Hematopoietic multipotent progenitor cell treated with erythropoietin and hydrocortisone succinate and interleukin-3 and kit ligand, for 8 days (in vitro differentiated cells): ENCODE measurements around the gene GSTA1.
"Not testable (repeated sequence)": the region's sequence is repeated elsewhere in the genome, so short reads cannot be mapped to it uniquely, and the experiment has no call there.

Experiments used
- DNase-seq: peaks from one replicate; pipeline ENCODE4 v3.0.0-alpha.2; 2015

Gene GSTA1

DNA sequence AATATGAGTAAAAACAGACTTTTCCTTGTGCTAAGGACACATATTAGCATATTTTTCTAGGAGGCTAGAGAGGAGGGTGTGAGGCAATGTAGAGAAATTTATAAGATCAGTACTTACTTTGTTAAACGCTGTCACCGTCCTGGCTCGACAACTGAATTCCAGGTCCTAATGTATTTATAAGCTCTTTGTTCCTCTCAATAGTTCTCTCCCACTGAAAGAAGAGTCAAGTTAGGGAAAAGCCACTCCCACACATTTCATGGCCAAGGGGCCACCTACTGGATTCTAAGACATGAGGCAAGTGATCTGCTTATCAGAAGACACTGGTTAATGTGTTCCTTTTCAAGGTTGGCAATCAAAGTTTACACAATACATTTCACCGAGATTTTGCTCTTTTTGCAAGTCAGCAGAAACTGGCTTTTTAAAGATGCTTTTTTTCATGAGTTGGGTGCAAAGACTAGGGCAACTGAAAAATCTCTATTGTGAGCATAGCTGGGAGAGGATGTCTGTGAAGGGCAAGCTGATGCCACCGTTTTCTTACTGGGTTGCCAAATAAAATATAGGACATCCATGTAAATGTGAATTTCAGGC is at the start of gene GSTA1:
Gene GSTA1, minus strand, starts transcription at position 149 of the 588 bp plus-strand sequence. CDS start 4,549 bp downstream, outside the sequence.
- not testable (repeated sequence) for DNase-seq

- DNase-seq, result no peak
These were observed 45.5 kb upstream of the GSTA1 start for GRCh38 chr6:52849137-52849536.

DNA sequence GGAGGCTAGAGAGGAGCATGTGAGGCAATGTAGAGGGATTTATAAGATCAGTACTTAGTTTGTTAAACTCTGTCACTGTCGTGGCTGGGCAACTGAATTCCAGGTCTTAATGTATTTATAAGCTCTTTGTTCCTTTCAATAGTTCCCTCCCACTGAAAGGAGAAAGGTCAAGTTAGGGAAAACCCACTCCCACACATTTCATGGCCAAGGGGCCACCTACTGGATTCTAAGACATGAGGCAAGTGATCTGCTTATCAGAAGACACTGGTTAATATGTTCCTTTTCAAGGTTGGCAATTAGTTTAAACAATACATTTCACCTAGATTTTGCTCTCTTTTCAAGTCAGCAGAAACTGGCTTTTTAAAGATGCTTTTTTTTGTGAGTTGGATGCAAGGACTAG is 42.4 kb upstream of the GSTA1 start:
- no peak for DNase-seq

DNA sequence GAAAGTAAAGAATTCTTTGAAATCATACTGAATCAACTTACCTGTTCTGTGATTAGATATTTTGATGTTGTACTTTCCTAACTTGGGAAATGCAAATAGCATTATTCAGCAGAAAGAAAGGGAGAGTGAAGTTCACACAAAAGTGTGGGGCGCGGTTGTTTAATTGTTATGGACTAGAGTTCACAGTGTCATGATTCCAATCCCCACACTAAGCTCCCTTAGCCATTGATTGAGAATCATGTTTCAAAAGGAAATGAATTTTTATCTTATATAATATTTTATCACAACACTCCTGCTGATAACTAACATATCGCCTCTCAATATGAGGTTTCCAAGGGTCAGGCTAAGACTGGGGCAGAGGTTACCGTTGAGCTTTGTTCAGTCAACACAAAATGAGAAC is 40.0 kb upstream of the GSTA1 start:
- DNase-seq, result no peak

GRCh38 chr6:52840763-52841585 is 37.4 kb upstream of the GSTA1 start, which contains the start of gene GSTA5:
Gene GSTA5 (minus strand): TSS chr6:52840813.
- DNase-seq, result no peak

DNA sequence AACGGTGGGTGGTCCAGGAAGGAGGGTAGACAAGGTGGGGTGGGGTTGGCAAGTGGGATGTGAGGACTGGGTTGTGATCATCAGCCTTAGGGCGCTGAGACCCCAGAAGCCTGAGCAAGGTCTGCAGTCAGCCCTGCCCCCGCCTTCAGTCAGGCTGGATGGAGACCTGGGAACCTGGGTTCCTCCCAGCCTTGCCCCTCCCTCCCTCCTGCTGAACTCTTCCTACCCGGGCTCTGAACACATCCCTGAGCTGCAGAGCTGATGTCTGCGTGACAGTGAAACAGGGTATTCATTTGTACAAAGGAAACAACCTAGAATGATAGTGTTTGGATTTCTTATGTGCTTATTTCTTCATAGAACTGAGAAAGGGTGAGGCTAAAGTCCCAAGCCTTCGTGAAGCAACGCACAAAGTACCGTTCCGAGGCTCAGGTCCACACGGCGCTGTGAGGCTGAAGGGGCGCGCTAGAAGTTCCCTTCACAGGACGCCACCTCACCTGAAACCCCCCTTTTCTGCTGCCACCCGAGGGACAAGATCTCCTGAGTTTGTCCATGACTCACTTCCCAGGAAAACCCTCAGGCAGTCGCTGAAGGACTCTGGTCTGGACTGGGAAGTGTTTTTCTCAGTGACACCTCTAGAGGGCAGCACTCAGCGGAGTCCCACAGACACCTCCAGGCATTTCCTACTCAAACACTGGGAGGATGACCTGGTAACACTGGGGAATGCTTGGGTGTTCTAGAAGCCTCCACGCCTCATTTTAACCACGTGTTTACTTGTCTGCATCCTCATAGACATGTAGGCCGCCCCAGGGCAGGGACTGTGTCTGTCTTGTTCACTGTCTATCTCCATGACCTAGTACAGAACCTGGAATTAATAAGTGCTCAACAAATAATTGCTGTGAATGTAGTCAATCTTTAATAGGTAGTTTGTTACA is 35.8 kb upstream of the GSTA1 start:
- DNase-seq, result peak; percentile 61

GRCh38 chr6:52834481-52834880 is 30.9 kb upstream of the GSTA1 start:
- no peak for DNase-seq

- DNase-seq, result not testable (repeated sequence)
These were observed 27.3 kb upstream of the GSTA1 start for GRCh38 chr6:52830869-52831268.

GRCh38 chr6:52829046-52829817 is 25.6 kb upstream of the GSTA1 start:
- DNase-seq, result no peak

DNA sequence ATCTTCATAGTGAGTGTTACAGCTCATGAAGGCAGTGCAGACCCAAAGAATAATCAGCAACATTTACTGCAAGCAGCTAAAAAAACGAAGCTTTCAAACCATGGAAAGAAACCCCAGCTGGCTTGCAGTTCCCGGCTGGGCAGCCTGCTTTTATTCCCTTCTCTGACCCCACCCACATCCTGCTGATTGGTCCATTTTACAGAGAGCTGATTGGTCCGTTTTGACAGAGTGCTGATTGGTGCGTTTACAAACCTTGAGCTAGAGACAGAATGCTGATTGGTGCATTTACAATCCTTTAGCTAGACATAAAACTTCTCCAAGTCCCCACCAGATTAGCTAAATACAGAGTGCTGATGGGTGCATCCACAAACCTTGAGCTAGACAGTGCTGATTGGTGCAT is 25.0 kb upstream of the GSTA1 start:
- not testable (repeated sequence) for DNase-seq

DNA sequence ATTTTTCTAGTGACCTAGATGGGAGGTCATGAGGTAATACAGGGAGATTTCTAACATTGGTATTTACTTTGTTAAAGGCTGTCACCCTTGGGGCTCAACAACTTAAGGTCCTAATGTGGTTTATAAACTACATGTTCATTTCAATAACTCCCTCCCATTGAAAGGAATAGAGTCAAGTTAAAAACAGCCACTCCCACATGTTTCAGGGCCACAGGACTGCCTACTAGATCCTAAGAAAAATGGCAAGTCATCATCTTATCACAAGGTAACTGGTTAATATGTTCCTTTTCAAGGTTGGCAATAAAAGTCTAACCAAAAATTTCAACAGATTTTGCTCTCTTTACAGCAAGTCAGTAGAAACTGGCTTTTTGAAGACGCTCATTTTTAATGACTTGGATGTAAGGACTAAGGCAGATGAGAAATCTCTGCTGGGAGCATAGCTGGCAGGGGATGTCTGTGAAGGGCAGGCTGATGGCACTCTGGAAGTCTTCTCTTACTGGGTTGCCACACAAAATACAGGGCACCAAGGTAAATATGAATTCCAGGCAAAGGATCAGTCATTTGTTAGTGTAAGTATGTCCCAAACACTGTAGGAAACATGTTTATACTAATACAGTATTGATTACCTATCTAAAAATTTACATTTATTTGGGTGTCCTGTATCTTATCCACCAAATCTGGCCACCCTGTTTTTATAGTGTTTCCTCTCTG is 23.6 kb upstream of the GSTA1 start:
- not testable (repeated sequence) for DNase-seq

GRCh38 chr6:52826513-52826912 is 22.9 kb upstream of the GSTA1 start:
- no peak for DNase-seq

- not testable (repeated sequence) for DNase-seq
These were observed 22.4 kb upstream of the GSTA1 start for GRCh38 chr6:52825900-52826459.

GRCh38 chr6:52825270-52825793 is 21.7 kb upstream of the GSTA1 start:
- DNase-seq, result not testable (repeated sequence)

DNA sequence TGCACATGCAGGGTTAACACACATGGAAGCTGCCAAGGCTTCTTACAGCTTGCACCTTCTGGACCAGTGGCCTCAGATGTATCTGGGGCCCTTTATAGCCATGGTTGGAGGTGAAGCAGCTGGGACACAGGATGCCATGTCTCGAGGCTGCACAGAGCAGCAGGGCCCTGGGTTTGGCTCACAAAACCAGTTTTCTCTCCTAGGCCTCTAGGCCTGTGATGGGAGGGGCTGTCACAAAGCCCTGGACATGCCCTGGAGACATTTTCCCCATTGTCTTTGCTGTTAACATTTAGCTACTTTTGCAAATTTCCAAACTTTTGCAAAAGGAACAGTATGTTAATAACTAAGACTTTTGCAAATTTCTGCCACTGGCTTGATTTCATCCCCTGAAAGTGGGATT is 18.2 kb upstream of the GSTA1 start:
- no peak for DNase-seq

- no peak for DNase-seq
These were observed 16.6 kb upstream of the GSTA1 start for GRCh38 chr6:52820198-52820597.

DNA sequence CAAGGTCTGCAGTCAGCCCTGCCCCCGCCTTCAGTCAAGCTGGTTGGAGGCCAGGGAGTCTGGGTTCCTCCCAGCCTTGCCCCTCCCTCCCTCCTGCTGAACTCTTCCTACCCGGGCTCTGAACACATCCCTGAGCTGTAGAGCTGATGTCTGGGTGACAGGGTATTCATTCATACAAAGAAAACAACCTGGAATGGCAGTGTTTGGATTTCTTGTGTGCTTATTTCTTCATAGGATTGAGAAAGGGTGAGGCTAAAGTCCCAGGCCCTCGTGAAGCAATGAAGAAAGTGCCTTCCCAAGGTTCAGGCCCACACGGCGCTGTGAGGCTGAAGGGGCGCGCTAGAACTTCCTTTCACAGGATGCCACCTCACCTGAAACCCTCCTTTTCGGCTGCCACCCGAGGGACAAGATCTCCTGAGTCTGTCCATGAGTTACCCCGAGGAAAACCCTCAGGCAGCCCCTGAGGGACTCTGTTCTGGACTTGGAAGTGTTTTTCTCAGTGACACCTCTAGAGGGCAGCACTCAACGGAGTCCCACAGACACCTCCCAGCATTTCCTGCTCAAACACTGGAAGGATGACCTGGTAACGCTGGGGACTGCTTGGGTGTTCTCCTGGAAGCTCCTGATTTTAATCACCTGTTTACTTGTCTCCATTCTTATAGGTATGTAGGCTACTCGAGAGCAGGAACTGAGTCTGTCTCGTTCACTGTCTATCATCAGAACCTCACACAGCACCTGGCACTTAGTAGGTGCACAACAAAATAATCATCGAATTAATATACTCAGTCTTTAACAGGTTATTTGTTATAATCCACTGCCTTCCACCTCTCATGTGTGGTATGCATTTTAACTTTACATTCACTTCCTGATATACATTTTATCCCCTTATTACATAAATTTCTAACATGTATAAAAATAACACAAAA is 11.8 kb upstream of the GSTA1 start:
- peak; percentile 63 for DNase-seq

- not testable (repeated sequence) for DNase-seq
These were observed 10.9 kb upstream of the GSTA1 start for GRCh38 chr6:52814545-52814944.

DNA sequence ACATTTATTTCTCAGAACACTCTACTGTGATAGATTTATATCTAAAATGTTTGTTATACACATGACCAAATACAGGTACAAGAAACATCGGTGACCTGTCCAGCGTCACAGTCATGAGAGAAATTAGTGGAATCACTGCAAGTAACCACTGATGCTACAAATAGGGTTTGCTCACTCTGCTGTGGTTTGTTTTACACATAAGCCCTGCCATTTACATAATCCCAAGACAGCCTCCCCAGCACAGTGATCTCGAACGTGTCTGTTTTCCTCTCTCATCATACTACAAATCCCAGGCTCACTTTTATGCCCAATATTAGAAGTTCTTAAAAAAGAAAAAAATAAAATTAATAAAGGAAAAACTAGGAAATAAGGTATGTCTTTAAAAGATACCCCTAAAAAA is 6.2 kb upstream of the GSTA1 start:
- not testable (repeated sequence) for DNase-seq

DNA sequence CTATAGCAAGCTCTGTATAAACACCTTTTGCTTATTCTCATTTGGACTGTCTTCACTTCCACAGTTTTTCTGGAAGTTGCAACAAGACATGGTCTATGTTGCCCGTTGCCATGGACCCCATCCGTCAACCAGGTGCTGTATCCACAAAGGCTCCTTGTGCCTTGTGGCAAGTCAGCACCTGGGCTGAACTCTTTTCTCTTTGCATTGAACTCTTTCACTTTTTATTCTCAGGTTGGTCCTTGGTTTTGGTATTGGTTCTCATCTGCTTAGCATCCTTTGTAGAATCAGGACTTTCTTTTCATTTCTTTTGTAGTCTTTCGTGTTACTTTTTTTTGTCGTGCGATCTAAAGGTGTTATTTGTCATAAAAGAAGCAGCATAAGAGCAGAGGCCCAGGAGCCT is 5.0 kb upstream of the GSTA1 start:
- DNase-seq, result no peak
